ENCODE measurements around the gene RNF133.
"Not testable (repeated sequence)": the region's sequence is repeated elsewhere in the genome, so short reads cannot be mapped to it uniquely, and the experiment has no call there.

The RNF133 gene

GRCh38 chr7:122688400-122688998 is 10.4 kb downstream of the RNF133 start:
- DNase-seq = no peak

- DNase-seq = no peak
Measured at GRCh38 chr7:122686360-122686878, 12.5 kb downstream of the RNF133 start.

- DNase-seq = no peak
Measured at GRCh38 chr7:122684504-122684903, 14.4 kb downstream of the RNF133 start.

GRCh38 chr7:122682815-122683550 is 15.9 kb downstream of the RNF133 start:
- no peak for DNase-seq

- DNase-seq = not testable (repeated sequence)
Measured at GRCh38 chr7:122681186-122681585, 17.7 kb downstream of the RNF133 start.

GRCh38 chr7:122679813-122680212 is 19.1 kb downstream of the RNF133 start:
- no peak for DNase-seq

GRCh38 chr7:122679269-122679709 is 19.6 kb downstream of the RNF133 start:
- DNase-seq = not testable (repeated sequence)

- no peak for DNase-seq
Measured at GRCh38 chr7:122677149-122677548, 21.8 kb downstream of the RNF133 start.

GRCh38 chr7:122676466-122676865 is 22.5 kb downstream of the RNF133 start:
- DNase-seq = no peak

- no peak for DNase-seq
Measured at GRCh38 chr7:122675621-122676020, 23.3 kb downstream of the RNF133 start.

- no peak for DNase-seq
Measured at GRCh38 chr7:122675011-122675410, 23.9 kb downstream of the RNF133 start.

- DNase-seq = no peak
Measured at GRCh38 chr7:122674502-122674901, 24.4 kb downstream of the RNF133 start.

- DNase-seq = no peak
Measured at GRCh38 chr7:122673951-122674350, 25.0 kb downstream of the RNF133 start.

- DNase-seq = no peak
Measured at GRCh38 chr7:122672536-122672935, 26.4 kb downstream of the RNF133 start.

- no peak for DNase-seq
Measured at GRCh38 chr7:122663733-122664132, 35.2 kb downstream of the RNF133 start.

- no peak for DNase-seq
Measured at GRCh38 chr7:122658856-122659255, 40.1 kb downstream of the RNF133 start.

- no peak for DNase-seq
Measured at GRCh38 chr7:122653685-122654084, 45.2 kb downstream of the RNF133 start.

- no peak for DNase-seq
Measured at GRCh38 chr7:122652876-122653275, 46.0 kb downstream of the RNF133 start.

GRCh38 chr7:122651451-122651850 is 47.5 kb downstream of the RNF133 start:
- no peak for DNase-seq
